GM12874 (cell line): ENCODE results near the gene MAGI1.

Experiments
- CTCF ChIP-seq: IDR thresholded peaks from 2 replicates; pipeline ENCODE4 v1.5.1; 2011; ENCODE audit warnings: low read depth, mild to moderate bottlenecking, control low read depth, low read length, moderate library complexity; ENCODE audit not compliant: insufficient read depth

Gene MAGI1

GRCh38 chr3:66029014-66029413, 9.7 kb downstream of the MAGI1 start:
- TF ChIP-seq CTCF: no peak

GRCh38 chr3:66028457-66028856, 10.3 kb downstream of the MAGI1 start:
- no peak for TF ChIP-seq CTCF

GRCh38 chr3:66023738-66024385, 14.9 kb downstream of the MAGI1 start:
- no peak for TF ChIP-seq CTCF

- TF ChIP-seq CTCF: no peak
Measured at GRCh38 chr3:66023229-66023628, 15.5 kb downstream of the MAGI1 start.

- no peak for TF ChIP-seq CTCF
Measured at GRCh38 chr3:66021731-66022131, 17.0 kb downstream of the MAGI1 start.

- no peak for TF ChIP-seq CTCF
Measured at GRCh38 chr3:66019896-66020295, 18.8 kb downstream of the MAGI1 start.

GRCh38 chr3:66018057-66019033, 20.4 kb downstream of the MAGI1 start:
- no peak for TF ChIP-seq CTCF
